DOHH2 (cell line): Measurements from ENCODE around the gene PSD4.

Source experiments
- EZH2phosphoT487 ChIP-seq: fragments of 200-600 bp; sonication (generic); IDR thresholded peaks from 2 replicates; pipeline ENCODE4 v1.6.1; 2017; ENCODE audit warnings: borderline replicate concordance, mild to moderate bottlenecking, antibody characterized with exemption, low read length, moderate library complexity, mixed read lengths
- TF ChIP-seq, protein P1 (sequence below): fragments of 200-600 bp; sonication (generic); IDR thresholded peaks from one replicate; pipeline ENCODE4 v1.5.1; 2014; ENCODE audit warnings: antibody characterized with exemption, mild to moderate bottlenecking, low read depth, low read length; ENCODE audit not compliant: poor library complexity, severe bottlenecking

- TF ChIP-seq, protein P1, sequence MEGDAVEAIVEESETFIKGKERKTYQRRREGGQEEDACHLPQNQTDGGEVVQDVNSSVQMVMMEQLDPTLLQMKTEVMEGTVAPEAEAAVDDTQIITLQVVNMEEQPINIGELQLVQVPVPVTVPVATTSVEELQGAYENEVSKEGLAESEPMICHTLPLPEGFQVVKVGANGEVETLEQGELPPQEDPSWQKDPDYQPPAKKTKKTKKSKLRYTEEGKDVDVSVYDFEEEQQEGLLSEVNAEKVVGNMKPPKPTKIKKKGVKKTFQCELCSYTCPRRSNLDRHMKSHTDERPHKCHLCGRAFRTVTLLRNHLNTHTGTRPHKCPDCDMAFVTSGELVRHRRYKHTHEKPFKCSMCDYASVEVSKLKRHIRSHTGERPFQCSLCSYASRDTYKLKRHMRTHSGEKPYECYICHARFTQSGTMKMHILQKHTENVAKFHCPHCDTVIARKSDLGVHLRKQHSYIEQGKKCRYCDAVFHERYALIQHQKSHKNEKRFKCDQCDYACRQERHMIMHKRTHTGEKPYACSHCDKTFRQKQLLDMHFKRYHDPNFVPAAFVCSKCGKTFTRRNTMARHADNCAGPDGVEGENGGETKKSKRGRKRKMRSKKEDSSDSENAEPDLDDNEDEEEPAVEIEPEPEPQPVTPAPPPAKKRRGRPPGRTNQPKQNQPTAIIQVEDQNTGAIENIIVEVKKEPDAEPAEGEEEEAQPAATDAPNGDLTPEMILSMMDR, result no peak
- TF ChIP-seq EZH2phosphoT487, result no peak
Observed at GRCh38 chr2:113211226-113212105, 37.7 kb downstream of the PSD4 start.
